Large intestine (tissue), 3 donors: Measurements from ENCODE around the gene CNTN5. TPM values are rescaled to one million over a fixed set of nuclear protein-coding genes. Genes with fewer than 3 reads are reported as not detected.

ENCODE experiments used
- DNase-seq, 2 donors: peaks; one replicate each; pipeline versions ENCODE4 v3.0.0 to v3.0.0-alpha.2; 2013
- H3K27ac ChIP-seq: one replicate; pipeline ENCODE4 v1.5.1; 2013; ENCODE audit warnings: low read length
- H3K27me3 ChIP-seq: 2 replicates; pipeline ENCODE4 v1.6.1; 2013; ENCODE audit warnings: low read length; ENCODE audit not compliant: control insufficient read depth, insufficient read depth
- H3K36me3 ChIP-seq: 2 replicates; pipeline ENCODE4 v1.6.1; 2013; ENCODE audit warnings: low read length; ENCODE audit not compliant: control insufficient read depth, insufficient read depth
- H3K4me1 ChIP-seq: one replicate; pipeline ENCODE4 v1.6.1; 2013; ENCODE audit warnings: low read length; ENCODE audit not compliant: control insufficient read depth, insufficient read depth
- H3K4me3 ChIP-seq: one replicate; pipeline ENCODE4 v1.5.1; 2013; ENCODE audit warnings: low read length
- H3K9me3 ChIP-seq: one replicate; pipeline ENCODE4 v1.6.1; 2013; ENCODE audit warnings: mild to moderate bottlenecking, low read depth, low read length, moderate library complexity; ENCODE audit not compliant: control insufficient read depth
- WGBS: methylation state at CpG from one replicate; pipeline ENCODE4 v1.1.5; 2013; ENCODE audit warnings: low lambda C conversion rate; ENCODE audit not compliant: insufficient coverage; 5-methylcytosine and 5-hydroxymethylcytosine counted together
- polyA plus RNA-seq: library from polyadenylated mRNA; unstranded; fragments of 120-200 nt; gene quantifications from one replicate; pipeline ENCODE4 v1.2.1, GENCODE V29; 2013

The CNTN5 gene
- polyA plus RNA-seq, 1 donor: 0.70 TPM

- DNase-seq: no peak
These were observed 619.9 kb downstream of the CNTN5 start for GRCh38 chr11:99640671-99641070.

GRCh38 chr11:99645934-99646333, 625.2 kb downstream of the CNTN5 start:
- WGBS: no CpG with 5 or more reads among the region's 2 CpGs
- Histone ChIP-seq H3K27ac (no peak overlapping the region), H3K4me3 (no peak overlapping the region), H3K4me1 (no peaks in the 10 kb centered on the region), H3K9me3 (no peaks in the 10 kb centered on the region), H3K36me3 (no peaks in the 10 kb centered on the region), H3K27me3 (no peaks in the 10 kb centered on the region)
- no peak for DNase-seq

More at GRCh38 chr11:99640671-99641070, 619.9 kb downstream of the CNTN5 start:
- Histone ChIP-seq H3K4me1 (no peaks in the 10 kb centered on the region), H3K36me3 (no peaks in the 10 kb centered on the region), H3K4me3 (no peak overlapping the region), H3K9me3 (no peaks in the 10 kb centered on the region), H3K27ac (no peak overlapping the region), H3K27me3 (no peaks in the 10 kb centered on the region)

- H3K4me3 ChIP-seq: no peak overlapping the region
- no peaks in the 10 kb centered on the region for H3K9me3 ChIP-seq
- H3K4me1 ChIP-seq: no peaks in the 10 kb centered on the region
- no peaks in the 10 kb centered on the region for H3K36me3 ChIP-seq
- WGBS: 80% methylated on average over 1 of the region's 2 CpGs
- no peak for DNase-seq
- no peaks in the 10 kb centered on the region for H3K27me3 ChIP-seq
- no peak overlapping the region for H3K27ac ChIP-seq
These were observed 649.4 kb downstream of the CNTN5 start for GRCh38 chr11:99670067-99670676.

GRCh38 chr11:99671808-99672409, 651.2 kb downstream of the CNTN5 start:
- Histone ChIP-seq H3K9me3 (no peaks in the 10 kb centered on the region), H3K36me3 (no peaks in the 10 kb centered on the region), H3K27ac (no peak overlapping the region), H3K4me1 (no peaks in the 10 kb centered on the region), H3K4me3 (no peak overlapping the region), H3K27me3 (no peaks in the 10 kb centered on the region)
- 89% methylated on average over 4 of the region's 8 CpGs for WGBS
- DNase-seq: no peak

- no peaks in the 10 kb centered on the region for H3K4me1 ChIP-seq
- 60% methylated on average over 3 of the region's 4 CpGs for WGBS
- H3K9me3 ChIP-seq: no peaks in the 10 kb centered on the region
- no peak overlapping the region for H3K27ac ChIP-seq
- no peaks in the 10 kb centered on the region for H3K27me3 ChIP-seq
- DNase-seq: no peak
- H3K4me3 ChIP-seq: no peak overlapping the region
- H3K36me3 ChIP-seq: no peaks in the 10 kb centered on the region
These were observed 655.5 kb downstream of the CNTN5 start for GRCh38 chr11:99676292-99676691.

GRCh38 chr11:99682171-99682570, 661.4 kb downstream of the CNTN5 start:
- DNase-seq: no peak
- Histone ChIP-seq H3K4me1 (no peaks in the 10 kb centered on the region), H3K4me3 (no peak overlapping the region), H3K27me3 (no peaks in the 10 kb centered on the region), H3K36me3 (no peaks in the 10 kb centered on the region), H3K27ac (no peak overlapping the region), H3K9me3 (no peaks in the 10 kb centered on the region)
- 77% methylated on average over 1 of the region's 1 CpG for WGBS

GRCh38 chr11:99682646-99683045, 661.9 kb downstream of the CNTN5 start:
- H3K4me1 ChIP-seq: no peaks in the 10 kb centered on the region
- H3K4me3 ChIP-seq: no peak overlapping the region
- H3K27ac ChIP-seq: no peak overlapping the region
- H3K27me3 ChIP-seq: no peaks in the 10 kb centered on the region
- H3K36me3 ChIP-seq: no peaks in the 10 kb centered on the region
- no peak for DNase-seq
- WGBS: no CpG with 5 or more reads among the region's 1 CpG
- no peaks in the 10 kb centered on the region for H3K9me3 ChIP-seq

GRCh38 chr11:99683933-99684332, 663.2 kb downstream of the CNTN5 start:
- no peak overlapping the region for H3K4me3 ChIP-seq
- no peaks in the 10 kb centered on the region for H3K9me3 ChIP-seq
- no peak for DNase-seq
- no peak overlapping the region for H3K27ac ChIP-seq
- H3K27me3 ChIP-seq: no peaks in the 10 kb centered on the region
- H3K36me3 ChIP-seq: no peaks in the 10 kb centered on the region
- H3K4me1 ChIP-seq: no peaks in the 10 kb centered on the region
- WGBS: 93% methylated on average over 2 of the region's 3 CpGs

GRCh38 chr11:99686838-99687237, 666.1 kb downstream of the CNTN5 start:
- Histone ChIP-seq H3K4me1 (no peaks in the 10 kb centered on the region), H3K27me3 (no peaks in the 10 kb centered on the region), H3K4me3 (no peak overlapping the region), H3K9me3 (no peaks in the 10 kb centered on the region), H3K36me3 (no peaks in the 10 kb centered on the region), H3K27ac (no peak overlapping the region)
- WGBS: 100% methylated on average over 1 of the region's 3 CpGs
- no peak for DNase-seq

GRCh38 chr11:99687320-99687719, 666.6 kb downstream of the CNTN5 start:
- Histone ChIP-seq H3K27me3 (no peaks in the 10 kb centered on the region), H3K9me3 (no peaks in the 10 kb centered on the region), H3K4me3 (no peak overlapping the region), H3K36me3 (no peaks in the 10 kb centered on the region), H3K27ac (no peak overlapping the region), H3K4me1 (no peaks in the 10 kb centered on the region)
- DNase-seq: no peak

- H3K4me3 ChIP-seq: no peak overlapping the region
- H3K9me3 ChIP-seq: no peaks in the 10 kb centered on the region
- DNase-seq: no peak
- 37% methylated on average over 3 of the region's 6 CpGs for WGBS
- H3K4me1 ChIP-seq: no peaks in the 10 kb centered on the region
- no peaks in the 10 kb centered on the region for H3K27me3 ChIP-seq
- H3K27ac ChIP-seq: no peak overlapping the region
- no peaks in the 10 kb centered on the region for H3K36me3 ChIP-seq
These were observed 673.3 kb downstream of the CNTN5 start for GRCh38 chr11:99693941-99694492.
